HG03469 (cell line): ENCODE results near the gene CUL3.
"Not testable (repeated sequence)": the region's sequence is repeated elsewhere in the genome, so short reads cannot be mapped to it uniquely, and the experiment has no call there.

Experiments used
- ATAC-seq: cut with Tn5 transposase; IDR thresholded peaks from one replicate; pipeline ENCODE4 v1.9.1; 2021; ENCODE audit warnings: mild to moderate bottlenecking, moderate library complexity, moderate number of reproducible peaks; ENCODE audit not compliant: unreplicated experiment

The CUL3 gene

GRCh38 chr2:224545884-224546644 is 39.1 kb downstream of the CUL3 start:
- ATAC-seq: peak; percentile 41

GRCh38 chr2:224543939-224544338 is 41.2 kb downstream of the CUL3 start:
- ATAC-seq: no peak

GRCh38 chr2:224538561-224539138 is 46.5 kb downstream of the CUL3 start:
- no peak for ATAC-seq

GRCh38 chr2:224532931-224533330 is 52.2 kb downstream of the CUL3 start:
- no peak for ATAC-seq

- no peak for ATAC-seq
Observed at GRCh38 chr2:224532441-224532840, 52.7 kb downstream of the CUL3 start.

GRCh38 chr2:224528171-224528570 is 57.0 kb downstream of the CUL3 start:
- no peak for ATAC-seq

GRCh38 chr2:224525774-224526173 is 59.4 kb downstream of the CUL3 start:
- ATAC-seq: no peak

GRCh38 chr2:224524657-224525056 is 60.5 kb downstream of the CUL3 start:
- ATAC-seq: no peak

- no peak for ATAC-seq
Observed at GRCh38 chr2:224523626-224524577, 61.3 kb downstream of the CUL3 start.

- ATAC-seq: not testable (repeated sequence)
Observed at GRCh38 chr2:224522483-224522882, 62.7 kb downstream of the CUL3 start.

GRCh38 chr2:224520064-224520463 is 65.1 kb downstream of the CUL3 start:
- peak; percentile 66 for ATAC-seq

GRCh38 chr2:224518806-224519580 is 66.2 kb downstream of the CUL3 start:
- ATAC-seq: no peak

GRCh38 chr2:224517963-224518362 is 67.2 kb downstream of the CUL3 start:
- ATAC-seq: no peak

GRCh38 chr2:224516393-224516792 is 68.8 kb downstream of the CUL3 start:
- ATAC-seq: not testable (repeated sequence)

- ATAC-seq: no peak
Observed at GRCh38 chr2:224513991-224514390, 71.2 kb downstream of the CUL3 start.

GRCh38 chr2:224507789-224508188 is 77.4 kb downstream of the CUL3 start:
- no peak for ATAC-seq

- no peak for ATAC-seq
Observed at GRCh38 chr2:224506494-224506893, 78.7 kb downstream of the CUL3 start.

GRCh38 chr2:224498991-224499390 is 86.2 kb downstream of the CUL3 start:
- no peak for ATAC-seq

- ATAC-seq: no peak
Observed at GRCh38 chr2:224492531-224492930, 92.6 kb downstream of the CUL3 start.

- not testable (repeated sequence) for ATAC-seq
Observed at GRCh38 chr2:224487940-224488339, 97.2 kb downstream of the CUL3 start.
